GM19467 (cell line): ENCODE measurements around the gene HSPB9.

Experiments used
- ATAC-seq: cut with Tn5 transposase; IDR thresholded peaks from one replicate; pipeline ENCODE4 v1.9.1; 2021; ENCODE audit warnings: mild to moderate bottlenecking, moderate library complexity; ENCODE audit not compliant: unreplicated experiment

Gene HSPB9, protein sequence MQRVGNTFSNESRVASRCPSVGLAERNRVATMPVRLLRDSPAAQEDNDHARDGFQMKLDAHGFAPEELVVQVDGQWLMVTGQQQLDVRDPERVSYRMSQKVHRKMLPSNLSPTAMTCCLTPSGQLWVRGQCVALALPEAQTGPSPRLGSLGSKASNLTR

DNA sequence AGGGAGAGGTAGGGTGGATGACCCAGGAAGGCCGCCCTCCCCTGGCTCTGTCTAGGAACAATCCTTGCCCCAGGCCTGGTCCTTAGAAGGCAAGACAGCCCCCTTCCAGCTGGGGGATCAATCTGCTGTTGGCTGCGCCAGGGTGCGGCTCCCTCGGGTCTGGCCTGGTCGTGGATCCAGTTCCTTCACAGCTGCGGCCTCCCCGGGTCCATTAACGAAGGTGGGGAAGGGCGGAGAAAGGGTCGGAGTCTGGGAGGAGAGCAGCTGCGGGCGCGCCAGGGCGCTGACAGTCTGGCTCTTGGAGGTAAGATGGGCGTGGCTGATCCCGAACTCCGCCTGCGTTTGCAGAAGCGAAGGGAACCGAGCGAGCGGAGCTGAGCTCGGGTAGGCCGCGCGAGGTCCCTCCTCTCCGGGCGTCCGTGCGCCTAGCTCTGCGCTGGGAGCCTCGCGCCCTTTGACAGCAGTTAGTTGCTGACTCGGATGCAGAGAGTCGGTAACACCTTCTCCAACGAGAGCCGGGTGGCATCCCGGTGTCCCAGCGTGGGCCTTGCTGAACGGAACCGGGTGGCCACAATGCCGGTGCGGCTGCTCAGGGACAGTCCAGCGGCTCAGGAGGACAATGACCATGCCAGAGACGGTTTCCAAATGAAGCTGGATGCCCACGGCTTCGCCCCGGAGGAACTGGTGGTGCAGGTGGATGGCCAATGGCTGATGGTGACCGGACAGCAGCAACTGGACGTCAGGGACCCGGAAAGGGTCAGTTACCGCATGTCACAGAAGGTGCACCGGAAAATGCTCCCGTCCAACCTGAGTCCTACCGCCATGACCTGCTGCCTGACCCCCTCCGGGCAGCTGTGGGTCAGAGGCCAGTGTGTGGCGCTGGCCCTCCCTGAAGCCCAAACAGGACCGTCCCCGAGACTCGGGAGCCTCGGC is at the start of gene HSPB9:
Gene HSPB9, plus strand, starts transcription at position 434 of the 933 bp plus-strand sequence. Its CDS starts 47 bp downstream, at position 481.
- no peak for ATAC-seq

DNA sequence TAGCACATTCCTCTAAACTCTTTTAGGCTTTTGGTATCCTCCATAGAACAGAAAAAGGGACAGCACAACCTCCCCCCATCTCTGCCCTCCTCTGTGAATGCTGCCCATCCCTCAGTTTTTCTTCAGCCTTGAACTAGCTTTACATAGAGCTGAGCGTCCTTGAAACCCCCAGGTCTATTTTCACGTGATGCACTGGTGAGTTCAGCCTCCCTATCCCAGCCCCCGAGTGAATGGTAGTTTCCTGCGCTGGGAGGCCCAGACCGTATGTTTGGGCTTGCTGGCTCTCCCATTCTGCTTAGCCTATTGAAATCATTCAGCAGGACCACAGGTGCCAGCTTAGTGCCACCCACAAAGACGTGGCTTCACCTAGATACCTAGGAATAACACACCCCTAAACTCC is 46.8 kb upstream of the HSPB9 start:
- ATAC-seq, result no peak

DNA sequence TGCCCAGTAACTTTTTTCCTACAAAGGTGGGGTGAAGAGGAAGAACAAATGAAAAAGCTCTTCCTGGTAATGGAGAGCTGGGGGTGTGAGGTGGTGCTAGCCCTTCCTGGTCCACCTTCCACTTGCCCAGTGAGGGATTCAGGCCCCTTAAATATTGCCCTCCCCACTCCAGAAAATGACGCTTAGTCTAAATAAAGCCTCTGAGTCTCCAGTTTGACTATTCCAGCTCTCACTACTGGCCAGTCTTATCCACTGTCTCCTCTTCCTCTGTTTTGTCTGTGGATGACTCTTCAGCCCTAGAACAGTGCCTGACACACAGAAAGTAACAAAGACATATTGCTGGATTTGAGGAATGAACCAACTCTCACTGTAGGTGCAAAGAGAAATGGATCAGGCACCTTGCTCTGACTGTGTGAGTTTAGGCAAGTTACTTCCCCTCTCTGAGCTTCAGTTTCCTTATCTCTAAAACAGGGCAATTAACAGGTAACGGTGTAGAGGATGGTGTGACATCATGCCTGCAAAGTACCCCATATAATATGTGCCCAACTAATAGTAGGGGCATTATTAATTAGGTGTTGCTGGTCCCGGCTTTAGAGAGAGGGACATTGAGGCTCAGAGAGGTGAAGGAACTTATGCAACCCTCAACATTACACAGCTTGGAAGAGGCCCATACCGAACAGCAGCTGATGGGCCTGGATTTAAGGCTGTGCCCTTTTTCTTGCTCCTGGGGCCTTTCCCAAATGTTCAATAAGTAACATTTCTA is 45.6 kb upstream of the HSPB9 start:
- no peak for ATAC-seq

DNA sequence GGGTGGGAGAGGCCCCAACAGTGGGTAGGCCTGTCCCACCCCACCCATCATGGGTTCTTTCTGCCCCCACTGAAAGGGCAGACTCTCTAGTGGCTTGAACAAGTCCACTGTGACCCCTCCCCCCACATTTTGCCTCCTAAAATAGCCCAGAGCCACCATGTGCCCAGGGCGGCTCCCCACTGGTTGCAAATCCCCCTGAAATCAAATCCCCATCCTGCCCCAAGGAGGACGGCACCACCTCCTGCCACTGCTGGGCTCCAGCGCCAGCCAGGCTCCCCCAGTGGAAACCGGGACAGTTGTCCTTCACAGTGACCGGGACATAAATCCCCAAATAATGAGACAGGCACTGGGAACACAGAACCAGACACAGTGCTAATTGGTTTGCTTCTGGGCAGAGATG is 44.8 kb upstream of the HSPB9 start:
- ATAC-seq, result no peak

DNA sequence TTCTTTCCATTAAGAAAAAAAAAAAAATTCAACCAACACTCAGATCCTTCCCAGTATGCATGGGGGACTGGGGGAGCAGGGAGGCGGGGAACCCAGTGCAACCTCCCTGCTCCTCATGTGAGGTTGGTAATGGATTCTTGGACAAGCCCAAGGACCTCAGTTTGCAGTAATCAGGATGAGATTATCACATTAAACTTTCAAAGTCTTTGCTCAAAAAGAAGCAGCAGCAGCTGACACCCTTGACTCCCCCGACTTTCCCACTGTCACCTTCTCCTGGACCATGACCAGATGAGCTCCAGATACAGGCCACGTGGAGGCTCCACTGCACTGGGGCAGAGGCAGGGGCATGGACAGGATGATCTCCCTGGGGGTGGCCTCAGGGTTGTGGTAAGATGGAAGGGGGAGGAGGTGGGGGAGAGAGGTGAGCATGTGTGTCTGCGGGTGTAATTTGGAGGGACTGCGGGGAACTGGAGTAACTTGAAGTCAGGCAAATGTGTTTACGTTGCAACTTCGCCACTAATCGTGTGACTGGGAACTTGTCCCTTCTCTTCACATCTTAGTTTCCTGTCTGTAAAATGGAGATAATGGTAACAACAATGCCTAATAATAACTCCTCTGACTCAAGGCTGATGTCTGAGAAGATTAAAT is 44.1 kb upstream of the HSPB9 start:
- ATAC-seq, result no peak

DNA sequence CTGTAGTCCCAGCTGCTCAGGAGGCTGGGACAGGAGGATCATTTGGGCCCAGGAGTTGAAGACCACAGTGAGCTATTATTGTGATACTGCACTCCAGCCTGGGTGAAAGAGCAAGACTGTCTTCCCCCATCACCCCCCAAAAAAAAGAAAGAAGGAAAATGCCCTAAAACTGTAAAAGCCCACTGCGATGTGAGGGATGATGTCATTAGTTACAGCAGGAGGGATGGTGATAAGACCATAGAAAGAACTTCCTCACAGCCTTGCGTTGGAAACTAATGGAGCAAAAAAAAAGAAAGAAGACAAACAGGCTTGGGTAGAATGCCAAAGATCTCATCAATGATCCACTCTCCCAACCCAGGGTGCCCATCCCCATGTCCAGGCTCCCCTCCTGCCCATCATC is 43.1 kb upstream of the HSPB9 start:
- ATAC-seq, result no peak

DNA sequence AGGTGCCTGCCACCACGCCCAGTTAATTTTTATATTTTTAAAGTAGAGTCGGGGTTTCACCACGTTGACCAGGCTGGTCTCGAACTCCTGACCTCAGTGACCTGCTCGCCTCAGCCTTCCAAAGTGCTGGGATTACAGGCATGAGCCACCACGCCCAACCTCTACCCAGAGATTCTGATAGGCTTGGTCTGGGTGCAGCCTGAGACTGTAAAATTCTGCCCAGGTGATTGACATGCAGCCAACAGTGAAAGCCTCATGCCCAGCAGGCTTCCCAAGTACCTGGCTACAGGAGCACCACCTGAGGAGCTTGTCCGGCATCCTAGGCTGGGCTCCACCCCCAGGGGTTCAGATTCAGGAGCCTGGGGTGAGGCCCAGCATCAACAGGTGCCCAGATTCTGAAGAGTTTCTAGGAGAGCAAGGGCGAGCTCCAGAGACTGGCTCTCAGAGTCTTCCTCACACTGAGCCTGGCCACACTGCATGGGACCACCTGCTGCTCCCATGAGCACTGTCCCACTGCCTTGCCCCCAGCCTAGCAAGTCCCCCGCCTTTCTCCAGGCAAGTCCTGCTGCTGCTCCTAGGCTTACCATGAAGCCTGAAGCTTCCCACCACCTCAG is 41.0 kb upstream of the HSPB9 start:
- no peak for ATAC-seq

DNA sequence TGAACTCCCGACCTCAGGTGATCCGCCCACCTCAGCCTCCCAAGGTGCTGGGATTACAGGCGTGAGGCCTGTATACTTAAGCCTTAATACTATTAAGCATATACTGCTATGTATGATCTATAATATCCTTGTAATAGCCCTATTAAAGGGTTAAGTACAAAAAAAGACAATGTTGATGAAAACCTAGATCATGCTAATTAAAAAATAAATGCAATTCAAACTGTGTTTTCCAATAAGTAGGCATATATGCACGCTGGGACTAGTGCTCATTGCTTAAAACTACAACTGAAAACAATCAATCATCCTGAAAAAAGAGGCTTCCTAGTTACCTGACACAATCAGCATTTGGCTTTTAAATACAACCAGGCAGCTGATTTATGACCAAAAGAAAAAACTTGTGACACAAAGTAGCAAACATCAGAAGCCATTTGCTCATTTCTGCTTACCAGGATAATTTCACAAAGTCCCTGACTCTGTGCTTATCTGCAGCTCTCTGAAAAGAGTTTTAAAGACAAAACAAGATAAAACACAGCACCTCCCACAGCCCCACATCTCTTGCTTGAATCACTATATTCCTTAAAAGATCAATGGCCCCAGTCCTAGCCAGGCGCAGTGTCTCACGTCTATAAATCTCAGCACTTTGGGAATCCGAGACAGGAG is 35.4 kb upstream of the HSPB9 start:
- no peak for ATAC-seq

DNA sequence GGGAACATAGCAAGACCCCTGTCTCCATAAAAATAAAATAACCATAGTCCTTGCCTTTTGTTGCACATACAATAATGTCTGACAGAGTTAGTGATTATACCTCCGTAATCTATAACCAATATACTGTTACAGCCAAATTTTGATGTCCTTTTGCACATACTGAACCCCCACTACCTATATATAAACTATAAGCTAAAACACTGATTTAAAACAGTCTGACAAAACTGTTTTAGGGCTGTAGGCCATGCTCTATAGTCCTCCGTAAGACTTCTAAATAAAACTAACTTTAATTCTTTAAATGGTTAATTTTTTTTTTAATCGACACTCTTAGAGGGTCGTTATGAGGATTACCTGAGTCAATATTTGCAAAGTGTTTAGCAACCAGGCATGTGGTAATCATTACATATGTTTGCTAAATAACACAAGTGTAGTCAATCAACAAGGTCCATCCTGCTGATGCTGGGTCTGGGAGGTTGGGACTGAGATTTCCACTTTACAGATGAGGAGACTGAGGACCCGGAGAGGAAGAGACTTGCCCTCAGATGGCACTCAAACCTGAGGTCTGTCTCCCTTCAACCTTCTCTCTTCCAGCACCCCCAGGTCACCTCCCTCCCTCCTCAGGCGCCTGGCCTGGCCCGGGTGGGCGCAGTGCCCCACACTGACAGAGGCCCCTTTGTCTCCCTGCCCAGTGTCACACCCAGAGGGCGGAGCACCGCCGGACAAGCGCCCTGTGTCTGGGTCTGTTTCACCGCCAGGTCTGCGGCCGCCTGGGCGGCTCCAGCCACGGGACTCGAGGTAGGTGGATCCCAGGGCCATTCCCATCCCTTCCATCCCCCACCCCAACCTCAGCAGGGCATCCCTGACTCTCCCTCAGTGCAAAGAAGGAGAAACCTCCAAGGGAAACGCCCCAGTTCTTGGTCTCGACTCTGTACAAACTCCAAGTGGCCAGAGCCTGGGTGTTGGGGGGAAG is 34.6 kb upstream of the HSPB9 start:
- ATAC-seq, result no peak

DNA sequence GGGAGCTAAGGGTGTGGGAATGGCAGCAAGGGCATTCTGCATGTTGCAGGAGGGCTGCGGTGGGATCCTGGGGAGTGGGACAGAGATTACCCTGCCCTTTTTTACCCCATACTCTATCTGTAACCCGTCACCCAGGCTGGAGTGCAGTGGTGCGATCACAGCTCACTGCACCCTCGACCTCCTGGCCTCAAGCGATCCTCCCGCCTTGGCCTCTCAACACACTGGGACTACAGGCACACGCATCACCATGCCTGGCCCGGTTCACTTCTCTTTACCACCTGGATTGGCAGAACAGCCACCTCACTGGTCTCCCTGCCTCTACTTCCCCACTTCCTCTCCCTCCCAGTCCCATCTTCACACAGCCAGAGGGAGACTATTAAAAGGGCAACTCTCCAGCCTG is 33.9 kb upstream of the HSPB9 start:
- no peak for ATAC-seq

DNA sequence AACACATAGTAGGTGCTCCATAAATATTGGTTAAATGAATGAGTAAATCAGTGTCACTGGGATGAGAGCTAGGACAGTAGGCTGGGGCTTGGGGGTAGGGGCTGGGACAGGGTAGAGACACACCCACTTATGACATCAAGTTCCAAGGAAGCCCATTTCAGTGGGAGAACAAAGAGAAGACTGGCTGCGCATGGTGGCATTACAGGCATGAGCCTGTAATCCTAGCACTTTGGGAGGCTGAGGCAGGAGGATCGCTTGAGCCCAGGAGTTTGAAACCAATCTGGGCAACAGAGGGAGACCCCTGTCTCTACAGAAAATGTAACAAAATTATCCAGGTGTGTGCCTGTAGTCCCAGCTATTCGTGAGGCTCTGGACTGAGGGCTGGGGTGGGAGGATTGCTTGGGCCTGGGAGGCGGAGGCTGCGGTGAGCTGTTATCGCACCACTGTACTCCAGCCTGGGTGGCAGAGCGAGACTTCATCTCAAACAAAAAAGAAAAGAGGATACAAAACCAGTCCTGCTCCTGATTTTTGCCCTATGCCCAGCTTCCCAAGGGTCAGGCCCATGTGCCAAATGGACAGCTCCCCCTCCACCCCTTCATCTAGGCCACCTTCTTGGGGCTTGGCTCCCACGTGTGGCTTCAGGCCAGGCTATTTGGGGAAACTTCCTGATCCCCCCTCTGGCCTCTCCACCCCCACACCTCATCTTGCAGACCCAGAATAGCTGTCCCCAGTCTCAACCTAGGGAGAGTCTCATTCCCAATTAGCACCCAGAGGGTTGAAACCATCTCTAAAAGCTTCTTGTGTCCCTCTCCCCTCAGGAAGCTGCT is 31.4 kb upstream of the HSPB9 start:
- no peak for ATAC-seq

DNA sequence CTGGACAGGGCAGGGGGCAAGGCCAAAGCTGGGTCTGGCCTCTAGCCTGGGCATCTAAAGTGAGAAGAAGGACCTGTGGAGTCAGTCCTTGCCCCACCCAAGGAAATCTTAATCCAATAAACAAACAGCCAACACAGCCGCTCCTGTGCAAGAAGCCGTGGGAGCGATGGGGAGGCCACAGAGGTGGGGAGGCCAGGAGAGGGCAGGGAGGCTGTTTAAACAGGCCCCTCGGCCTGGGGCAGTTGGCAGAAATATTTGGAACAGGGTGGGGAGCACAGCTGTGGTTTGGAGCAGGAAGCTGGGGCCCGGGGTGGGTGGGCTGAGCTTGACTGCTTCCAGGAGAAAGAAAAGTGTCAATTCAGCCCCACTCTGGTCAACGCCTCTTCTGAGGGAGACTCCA is 29.7 kb upstream of the HSPB9 start:
- ATAC-seq, result no peak

DNA sequence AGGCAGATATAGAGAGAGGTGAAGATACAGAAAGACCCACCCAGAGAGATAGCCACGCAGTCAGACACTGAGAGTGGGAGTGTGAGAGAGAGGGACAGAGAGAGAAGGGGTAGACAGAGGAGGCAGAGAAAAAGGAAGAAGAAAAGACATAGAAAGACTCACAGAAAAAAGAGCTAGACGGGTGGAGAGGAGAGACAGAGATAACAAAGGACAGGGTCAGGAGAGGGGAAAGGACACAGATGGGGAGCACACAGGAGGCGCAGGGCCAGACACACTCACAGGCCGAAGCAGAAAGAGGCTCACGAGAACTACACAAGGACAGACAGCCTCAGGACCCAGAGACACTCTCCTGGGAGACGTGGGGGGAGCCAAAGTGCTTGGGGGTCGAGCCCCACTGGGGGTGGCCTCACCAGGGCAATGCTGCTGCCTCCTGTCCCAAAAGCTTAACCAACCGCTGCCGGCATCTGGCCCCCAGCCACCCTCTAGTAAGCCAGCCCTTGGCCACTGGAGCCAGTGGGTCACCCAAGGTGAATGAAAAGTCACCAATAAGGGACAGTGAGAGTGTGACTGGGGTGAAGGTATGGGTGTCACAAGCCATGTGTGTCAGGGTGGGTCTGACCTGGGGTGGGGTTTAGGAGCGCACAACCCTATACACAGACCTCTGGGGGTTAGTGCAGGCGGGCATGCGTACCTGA is 28.1 kb upstream of the HSPB9 start:
- no peak for ATAC-seq

DNA sequence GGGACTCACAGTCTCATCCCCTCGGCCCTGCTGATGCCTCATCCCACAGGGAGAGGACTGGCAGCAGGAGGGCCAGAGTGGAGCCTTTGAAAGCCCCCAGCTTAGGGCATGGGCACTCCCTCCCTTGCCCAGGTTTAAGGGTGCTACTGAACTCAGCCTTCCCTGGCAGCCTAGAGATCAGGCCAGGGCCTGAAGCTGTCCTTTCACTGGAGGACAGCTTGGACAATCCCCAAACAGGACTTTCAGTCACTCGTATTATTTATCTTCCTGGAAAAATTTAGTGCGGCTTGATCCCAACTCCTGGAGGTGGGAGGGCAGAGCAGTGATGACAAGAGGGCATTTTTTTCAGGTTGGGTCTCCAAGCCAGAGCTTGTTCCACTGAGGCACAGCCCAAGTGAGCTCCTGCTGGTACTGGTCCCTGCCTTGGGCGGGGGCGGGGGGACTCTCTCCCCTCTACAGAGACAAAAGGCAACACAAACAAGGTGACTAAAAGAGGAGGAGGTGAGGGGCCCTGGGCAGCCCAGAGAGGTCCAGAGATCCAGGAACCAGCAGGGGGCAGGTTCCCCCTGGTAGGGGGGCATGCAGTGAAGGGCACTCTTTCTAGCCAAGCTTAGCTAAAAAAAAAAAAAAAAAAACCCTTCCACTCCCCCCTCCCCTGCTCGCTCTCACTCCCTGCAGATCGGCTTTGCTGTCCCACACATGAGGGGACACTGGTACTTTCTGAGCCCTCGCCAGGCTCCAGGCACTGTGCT is 26.1 kb upstream of the HSPB9 start:
- no peak for ATAC-seq

DNA sequence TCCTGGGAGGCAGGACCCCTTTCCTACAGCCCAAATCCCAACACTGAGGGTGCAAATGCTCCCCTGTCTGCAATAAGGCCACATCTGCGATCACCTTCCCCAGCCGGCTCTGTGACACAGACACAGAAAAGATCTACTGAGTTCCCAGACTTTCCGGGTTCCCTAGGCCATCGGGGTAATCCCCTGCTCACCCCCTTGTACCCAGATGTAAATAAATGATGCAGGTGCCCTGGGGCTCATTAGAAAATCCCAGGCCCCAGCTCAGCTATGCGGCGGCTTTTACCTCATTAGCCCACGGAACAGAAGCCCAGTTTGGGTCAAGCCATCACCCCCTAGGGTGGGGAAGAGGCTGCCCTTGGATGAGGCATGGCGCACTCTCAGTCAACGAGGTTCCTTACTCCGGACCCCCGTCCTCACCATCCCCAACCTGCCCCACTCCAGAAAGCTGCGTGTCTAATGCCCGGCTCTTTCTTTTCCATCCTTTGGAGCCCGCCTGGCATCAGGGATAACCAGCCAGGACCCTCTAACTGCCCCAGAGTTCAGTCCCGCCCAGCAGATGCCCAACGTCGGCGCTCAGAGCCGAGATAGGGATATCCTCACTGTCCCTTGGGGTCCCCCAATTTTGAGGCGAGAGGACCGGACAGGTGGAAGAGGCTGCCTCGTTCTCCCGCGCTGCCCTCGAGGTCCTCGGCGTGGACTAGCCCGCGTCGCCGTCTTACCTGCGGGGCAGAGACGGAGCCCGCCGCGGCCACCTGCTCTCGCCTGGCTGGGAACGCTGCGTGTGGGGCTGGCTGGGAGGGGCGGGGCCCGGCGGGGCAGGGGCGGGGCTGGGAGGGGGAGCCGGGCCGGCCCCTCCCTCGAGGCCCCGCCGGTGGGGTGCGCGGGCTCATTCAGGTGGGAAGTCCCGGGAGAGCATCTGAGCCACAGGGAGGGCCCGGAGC is 24.6 kb upstream of the HSPB9 start, which contains the start of gene ZNF385C:
Gene ZNF385C, minus strand, starts transcription at position 783 of the 941 bp plus-strand sequence. CDS start 35,417 bp downstream, outside the sequence.
- ATAC-seq, result no peak
